GM12873 (cell line): ENCODE data around the gene SEMA5A.

ENCODE experiments used
- CTCF ChIP-seq: IDR thresholded peaks from 2 replicates; pipeline ENCODE4 v1.5.1; 2012; ENCODE audit warnings: low read depth, mild to moderate bottlenecking, moderate library complexity, low read length, control low read depth; ENCODE audit not compliant: insufficient read depth; ENCODE audit errors: missing control alignments

Gene SEMA5A

GRCh38 chr5:9202636-9203035, 343.2 kb downstream of the SEMA5A start:
- TF ChIP-seq CTCF: no peak

- TF ChIP-seq CTCF: no peak
Measured at GRCh38 chr5:9201761-9202160, 344.1 kb downstream of the SEMA5A start.

- no peak for TF ChIP-seq CTCF
Measured at GRCh38 chr5:9201011-9201410, 344.9 kb downstream of the SEMA5A start.

- TF ChIP-seq CTCF: no peak
Measured at GRCh38 chr5:9198394-9198793, 347.5 kb downstream of the SEMA5A start.

- TF ChIP-seq CTCF: no peak
Measured at GRCh38 chr5:9197881-9198260, 348.0 kb downstream of the SEMA5A start.

GRCh38 chr5:9196403-9197227, 349.3 kb downstream of the SEMA5A start:
- TF ChIP-seq CTCF: no peak

- no peak for TF ChIP-seq CTCF
Measured at GRCh38 chr5:9194509-9194908, 351.4 kb downstream of the SEMA5A start.
